HG02642 (cell line): ENCODE measurements around the gene NEURL1.

Experiments used
- ATAC-seq: cut with Tn5 transposase; IDR thresholded peaks from one replicate; pipeline ENCODE4 v1.9.1; 2021; ENCODE audit warnings: mild to moderate bottlenecking; ENCODE audit not compliant: unreplicated experiment, poor library complexity

Gene NEURL1

DNA sequence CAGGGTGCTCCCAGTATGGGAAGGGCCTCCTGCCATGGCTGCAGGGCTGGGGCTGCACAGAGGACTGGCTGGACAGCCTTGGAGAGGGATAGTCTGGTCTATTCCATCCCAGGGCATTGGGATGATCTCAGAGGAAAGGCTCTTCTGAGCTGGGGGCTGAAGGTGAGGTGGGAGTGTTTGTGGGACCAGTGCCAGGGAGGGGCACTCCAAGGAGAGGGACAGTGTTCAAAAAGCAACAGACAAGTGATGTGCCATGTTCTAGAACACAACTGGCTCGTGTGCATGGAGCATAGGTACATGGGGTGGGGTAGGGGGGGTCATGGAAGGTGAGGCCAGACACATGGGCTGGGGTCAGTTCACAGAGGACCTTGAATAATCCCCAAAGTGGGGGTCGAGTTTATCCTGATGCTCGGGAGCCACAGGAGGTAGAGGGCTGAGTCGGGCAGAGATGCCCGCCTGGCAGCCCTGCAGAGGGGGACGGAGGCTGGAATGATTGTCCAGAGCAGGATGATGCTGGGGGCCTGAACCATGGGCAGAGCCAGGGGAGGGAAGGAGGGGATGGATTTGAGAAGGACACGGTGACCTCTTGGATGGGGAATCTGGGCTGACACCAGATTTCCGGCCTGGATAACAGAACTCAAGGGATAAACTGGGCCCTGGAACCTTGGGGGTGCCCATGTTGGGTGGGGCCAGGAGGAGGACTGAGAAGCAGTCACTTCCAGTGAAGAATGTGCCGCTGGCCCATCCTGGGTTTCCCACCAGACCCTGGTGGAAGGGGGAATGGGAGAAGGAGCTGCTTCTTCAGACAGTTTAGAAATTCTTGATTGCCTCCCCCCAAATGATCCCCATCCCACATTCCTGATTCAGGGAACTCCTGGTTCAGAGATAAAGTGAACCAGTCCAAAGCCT, 50.4 kb downstream of the NEURL1 start:
- ATAC-seq: no peak

- no peak for ATAC-seq
Measured at GRCh38 chr10:103544657-103545310, 51.3 kb downstream of the NEURL1 start.

DNA sequence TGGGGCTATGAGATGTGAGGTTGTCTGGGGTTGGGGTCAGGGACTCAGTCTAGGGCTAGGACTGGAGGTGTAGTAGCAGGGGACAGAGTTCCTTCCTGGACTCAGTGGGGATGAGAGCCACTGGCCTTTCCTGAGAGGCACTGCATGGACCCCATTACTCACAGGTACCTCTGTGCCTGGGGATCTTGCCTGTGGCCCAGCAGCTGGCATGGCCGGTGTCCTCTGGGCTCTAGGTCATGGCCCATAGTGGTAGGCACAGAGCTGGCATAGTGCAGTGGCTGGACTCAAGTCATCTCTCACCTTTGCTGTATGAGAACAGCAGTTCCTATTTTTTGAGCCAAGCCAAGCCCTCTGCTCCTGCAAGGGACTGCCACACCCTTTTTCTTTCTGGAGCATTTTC, 51.9 kb downstream of the NEURL1 start:
- ATAC-seq: no peak

- no peak for ATAC-seq
Measured at GRCh38 chr10:103545771-103546281, 52.3 kb downstream of the NEURL1 start.

DNA sequence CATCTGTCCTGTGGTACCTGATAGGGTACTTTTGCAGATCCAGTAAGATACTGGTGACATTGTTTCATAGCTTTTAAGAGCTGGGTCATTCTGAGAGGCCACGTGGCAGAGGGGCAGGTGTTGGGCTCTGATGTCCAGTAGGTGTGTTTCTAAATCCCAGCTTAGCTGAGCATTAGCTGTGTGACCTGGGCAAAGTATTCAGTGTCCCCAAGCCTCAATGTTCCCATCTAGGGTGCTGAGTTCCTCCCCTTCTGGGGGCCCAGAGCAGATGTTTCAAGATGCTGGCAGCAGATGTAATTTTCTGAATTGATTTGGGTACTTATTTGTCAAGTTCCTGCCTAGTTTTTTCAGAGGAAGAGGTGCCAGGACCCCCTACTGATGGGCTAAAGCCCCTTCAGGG, 52.9 kb downstream of the NEURL1 start:
- no peak for ATAC-seq

- no peak for ATAC-seq
Measured at GRCh38 chr10:103547391-103547946, 54.0 kb downstream of the NEURL1 start.

GRCh38 chr10:103548006-103548405, 54.5 kb downstream of the NEURL1 start:
- no peak for ATAC-seq

GRCh38 chr10:103548581-103549348, 55.3 kb downstream of the NEURL1 start:
- no peak for ATAC-seq

DNA sequence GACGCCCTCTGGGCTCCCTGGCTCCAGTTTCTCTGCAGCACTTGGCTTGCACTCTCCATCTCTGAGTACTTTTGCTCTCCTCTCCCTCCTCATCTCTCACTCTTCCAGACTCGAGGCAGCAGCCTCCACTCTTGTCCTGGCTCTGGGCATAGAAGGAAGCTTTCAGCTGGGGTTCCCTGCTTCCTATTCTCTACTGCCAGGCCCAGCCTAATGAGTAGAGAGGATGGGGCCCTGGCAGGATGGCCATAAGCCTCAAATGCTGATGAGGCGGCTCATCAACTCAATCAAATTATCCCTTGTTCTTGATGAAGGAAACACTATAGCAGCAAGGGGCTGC, 55.8 kb downstream of the NEURL1 start:
- no peak for ATAC-seq

- no peak for ATAC-seq
Measured at GRCh38 chr10:103550229-103550628, 56.7 kb downstream of the NEURL1 start.

- no peak for ATAC-seq
Measured at GRCh38 chr10:103551619-103552602, 58.4 kb downstream of the NEURL1 start.

GRCh38 chr10:103552856-103553742, 59.6 kb downstream of the NEURL1 start:
- ATAC-seq: no peak

- ATAC-seq: no peak
Measured at GRCh38 chr10:103553743-103554487, 60.4 kb downstream of the NEURL1 start.

DNA sequence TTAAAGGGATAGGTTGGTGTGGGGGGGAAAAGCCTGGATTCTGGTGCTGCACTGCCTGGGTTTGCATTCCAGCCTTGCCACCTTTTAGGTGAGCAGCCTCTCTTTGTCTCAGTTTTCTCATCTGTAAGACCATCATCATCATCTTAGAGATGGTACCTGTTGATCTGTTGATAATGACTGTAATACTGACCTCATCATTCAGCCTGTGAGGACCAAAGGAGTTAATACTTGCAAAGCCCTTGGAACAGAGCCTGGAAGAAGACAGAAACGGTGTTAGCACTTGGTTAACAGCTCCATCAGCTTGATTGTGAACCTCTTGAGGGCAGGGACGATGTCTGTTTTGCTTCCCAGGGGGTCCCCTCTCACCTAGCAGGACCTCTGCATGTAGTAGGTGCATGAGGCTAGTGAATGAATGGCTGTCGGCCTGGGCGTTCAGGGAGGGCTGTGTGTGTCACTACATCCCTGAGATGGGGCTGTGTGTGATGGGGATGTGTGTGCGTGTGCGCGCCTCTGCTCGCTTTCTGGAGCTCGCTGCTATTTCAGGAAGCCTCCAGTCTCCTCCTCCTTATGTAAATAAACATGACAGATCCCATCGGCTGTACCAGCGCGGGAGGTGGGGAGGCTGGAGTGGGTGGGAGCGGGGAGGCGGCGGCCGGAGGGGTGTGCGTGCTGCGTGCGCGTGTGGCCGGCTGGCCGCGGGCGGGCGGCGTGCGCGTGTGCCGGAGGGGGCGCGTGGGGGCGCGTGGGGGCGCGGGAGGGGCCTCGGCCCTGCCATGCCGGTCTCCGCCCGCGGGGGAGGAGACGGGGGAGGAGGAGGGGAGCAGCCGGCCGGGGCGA, 61.2 kb downstream of the NEURL1 start:
- ATAC-seq: no peak

DNA sequence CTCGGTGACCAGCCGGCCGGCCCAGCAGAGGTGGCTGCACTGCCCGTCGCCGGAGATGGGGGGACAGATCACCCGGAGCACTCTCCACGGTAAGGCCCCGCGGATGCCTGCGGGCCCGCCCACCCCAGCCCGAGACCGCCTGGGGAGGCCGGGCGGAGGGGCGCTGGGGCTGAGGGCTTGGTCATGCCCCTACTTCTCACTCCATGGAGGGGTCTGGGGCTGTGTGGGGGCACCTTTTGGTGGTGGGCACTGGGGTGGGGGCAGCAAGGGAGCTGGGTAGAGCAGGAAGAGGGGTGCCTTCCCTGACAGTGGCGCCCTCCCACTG, 61.8 kb downstream of the NEURL1 start:
- no peak for ATAC-seq

- no peak for ATAC-seq
Measured at GRCh38 chr10:103555712-103556111, 62.2 kb downstream of the NEURL1 start.

DNA sequence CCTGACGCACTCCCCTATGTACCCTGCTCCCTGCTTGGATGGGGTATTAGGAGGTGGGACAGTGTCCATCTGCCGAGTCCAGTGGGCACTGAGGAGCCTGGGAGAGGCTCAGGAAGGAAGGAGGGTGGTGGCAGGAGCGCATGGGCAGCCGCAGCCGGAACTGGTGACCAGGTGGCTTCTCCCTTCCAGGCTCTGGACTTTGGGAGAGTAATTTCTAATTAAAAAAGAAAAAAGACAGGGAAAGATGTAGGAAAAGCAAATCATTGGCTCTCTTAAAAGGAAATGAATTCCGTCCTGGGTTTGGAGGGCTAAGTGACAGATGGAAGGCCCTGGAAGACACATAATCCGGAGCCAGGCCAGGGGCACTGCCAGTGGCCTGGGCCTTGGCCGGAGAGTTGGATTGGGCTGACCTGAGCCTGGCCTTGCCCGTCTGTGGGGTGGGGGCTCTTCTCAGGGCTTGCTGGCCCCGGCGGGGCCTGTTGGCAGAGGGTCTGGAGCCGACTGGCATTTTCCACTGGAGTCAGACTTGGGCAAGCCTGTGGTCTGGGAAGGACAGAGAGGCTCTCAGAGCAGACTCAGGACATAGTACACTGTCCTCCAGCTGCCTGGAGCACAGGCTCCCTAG, 63.0 kb downstream of the NEURL1 start:
- no peak for ATAC-seq
